Retinal pigment epithelial cell (primary cell): ENCODE results near the gene JAZF1.

Experiments used
- DNase-seq: peaks from one replicate; pipeline ENCODE4 v3.0.0-alpha.2; 2010; ENCODE audit warnings: low read depth
- H3K4me3 ChIP-seq: 2 replicates; pipeline ENCODE4 v1.5.1; 2011; ENCODE audit warnings: mild to moderate bottlenecking, low read length, control low read depth, moderate library complexity
- TF ChIP-seq, protein P1 (sequence below): conservative IDR thresholded peaks from 2 replicates; pipeline ENCODE4 v1.5.1; 2011; ENCODE audit warnings: low read depth, low read length, control low read depth, inconsistent platforms

Gene JAZF1

DNA sequence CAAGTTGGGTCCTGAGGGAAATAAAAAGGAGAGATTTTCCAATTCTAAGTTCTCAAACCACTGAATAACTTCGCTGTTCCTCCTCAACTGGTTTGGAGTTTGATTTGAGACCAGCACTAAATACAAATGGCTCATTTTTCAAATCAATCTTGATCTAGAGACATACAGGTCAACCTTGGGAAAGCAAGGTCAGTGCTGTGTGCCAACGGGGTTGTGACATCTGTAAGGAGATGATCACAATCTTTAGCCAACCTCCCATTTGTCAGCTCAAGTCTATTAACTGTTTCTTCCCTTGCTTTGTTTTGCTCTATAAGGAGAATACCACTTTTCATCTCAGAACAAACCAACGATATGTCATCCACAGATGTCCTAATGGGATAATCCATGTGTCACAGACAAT lies 309.5 kb downstream of the JAZF1 start:
- DNase-seq: no peak
- H3K4me3 ChIP-seq: no peak overlapping the region
- TF ChIP-seq, protein P1, sequence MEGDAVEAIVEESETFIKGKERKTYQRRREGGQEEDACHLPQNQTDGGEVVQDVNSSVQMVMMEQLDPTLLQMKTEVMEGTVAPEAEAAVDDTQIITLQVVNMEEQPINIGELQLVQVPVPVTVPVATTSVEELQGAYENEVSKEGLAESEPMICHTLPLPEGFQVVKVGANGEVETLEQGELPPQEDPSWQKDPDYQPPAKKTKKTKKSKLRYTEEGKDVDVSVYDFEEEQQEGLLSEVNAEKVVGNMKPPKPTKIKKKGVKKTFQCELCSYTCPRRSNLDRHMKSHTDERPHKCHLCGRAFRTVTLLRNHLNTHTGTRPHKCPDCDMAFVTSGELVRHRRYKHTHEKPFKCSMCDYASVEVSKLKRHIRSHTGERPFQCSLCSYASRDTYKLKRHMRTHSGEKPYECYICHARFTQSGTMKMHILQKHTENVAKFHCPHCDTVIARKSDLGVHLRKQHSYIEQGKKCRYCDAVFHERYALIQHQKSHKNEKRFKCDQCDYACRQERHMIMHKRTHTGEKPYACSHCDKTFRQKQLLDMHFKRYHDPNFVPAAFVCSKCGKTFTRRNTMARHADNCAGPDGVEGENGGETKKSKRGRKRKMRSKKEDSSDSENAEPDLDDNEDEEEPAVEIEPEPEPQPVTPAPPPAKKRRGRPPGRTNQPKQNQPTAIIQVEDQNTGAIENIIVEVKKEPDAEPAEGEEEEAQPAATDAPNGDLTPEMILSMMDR: no peak

DNA sequence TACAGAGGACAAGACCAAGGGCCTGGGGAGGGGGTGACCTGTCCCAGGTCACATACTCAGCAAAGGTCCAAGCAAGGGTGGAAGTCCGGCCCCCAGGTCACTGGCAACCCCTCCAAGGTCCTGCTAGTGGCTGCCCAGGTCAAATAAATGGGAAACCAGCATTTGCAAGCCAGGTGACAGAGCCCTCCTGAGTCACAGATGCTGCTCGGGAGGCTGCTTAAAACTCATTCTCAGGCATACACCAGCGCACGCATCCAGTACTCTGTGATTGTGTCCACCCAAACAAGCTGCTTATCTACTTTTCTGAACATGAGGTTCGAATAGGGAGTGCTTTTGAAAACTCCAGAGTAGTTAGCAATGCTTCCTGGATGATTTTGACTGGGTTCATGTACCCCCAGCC lies 310.0 kb downstream of the JAZF1 start:
- DNase-seq: no peak
- TF ChIP-seq, protein P1: no peak
- no peak overlapping the region for H3K4me3 ChIP-seq

DNA sequence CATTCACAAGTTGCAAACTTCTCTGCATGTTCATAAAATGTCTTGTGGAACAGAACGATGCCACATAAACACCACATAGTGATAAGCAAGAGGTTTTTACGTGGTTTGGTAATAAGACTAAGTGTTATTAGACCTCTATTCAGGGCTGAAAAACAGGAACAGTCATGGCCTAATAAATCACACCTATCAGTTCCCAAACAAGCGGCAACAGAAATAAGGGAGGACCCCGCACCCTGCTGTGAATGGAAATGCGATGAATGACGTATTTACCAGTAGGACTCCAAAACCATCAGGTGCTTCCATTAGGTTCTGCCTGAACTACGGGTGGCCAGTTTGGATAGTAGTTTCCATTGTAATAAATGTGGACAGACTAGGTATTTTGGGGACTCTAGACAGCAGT lies 311.5 kb downstream of the JAZF1 start:
- TF ChIP-seq, protein P1: no peak
- H3K4me3 ChIP-seq: no peak overlapping the region
- DNase-seq: no peak

DNA sequence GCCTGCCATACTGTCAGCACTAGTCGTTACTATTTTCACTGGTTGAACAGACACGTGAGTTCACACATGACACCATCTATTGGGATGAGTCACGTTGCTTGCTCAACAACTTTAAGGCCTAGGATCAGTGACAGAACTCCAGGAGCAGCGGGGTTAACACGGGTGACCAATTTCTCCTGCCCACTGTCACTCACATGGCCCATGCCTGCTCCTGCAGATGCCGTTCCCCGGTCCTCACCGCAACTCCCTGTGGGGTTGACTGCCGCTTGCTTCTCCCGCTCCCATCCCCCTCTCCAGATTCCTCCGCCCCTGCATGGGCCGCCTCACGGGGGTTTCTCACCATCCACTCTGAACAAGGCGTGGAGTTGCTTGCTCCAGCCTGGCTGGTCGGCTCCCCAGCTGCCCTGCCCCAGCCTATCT lies 312.5 kb downstream of the JAZF1 start:
- no peak overlapping the region for H3K4me3 ChIP-seq
- TF ChIP-seq, protein P1: no peak
- DNase-seq: no peak

DNA sequence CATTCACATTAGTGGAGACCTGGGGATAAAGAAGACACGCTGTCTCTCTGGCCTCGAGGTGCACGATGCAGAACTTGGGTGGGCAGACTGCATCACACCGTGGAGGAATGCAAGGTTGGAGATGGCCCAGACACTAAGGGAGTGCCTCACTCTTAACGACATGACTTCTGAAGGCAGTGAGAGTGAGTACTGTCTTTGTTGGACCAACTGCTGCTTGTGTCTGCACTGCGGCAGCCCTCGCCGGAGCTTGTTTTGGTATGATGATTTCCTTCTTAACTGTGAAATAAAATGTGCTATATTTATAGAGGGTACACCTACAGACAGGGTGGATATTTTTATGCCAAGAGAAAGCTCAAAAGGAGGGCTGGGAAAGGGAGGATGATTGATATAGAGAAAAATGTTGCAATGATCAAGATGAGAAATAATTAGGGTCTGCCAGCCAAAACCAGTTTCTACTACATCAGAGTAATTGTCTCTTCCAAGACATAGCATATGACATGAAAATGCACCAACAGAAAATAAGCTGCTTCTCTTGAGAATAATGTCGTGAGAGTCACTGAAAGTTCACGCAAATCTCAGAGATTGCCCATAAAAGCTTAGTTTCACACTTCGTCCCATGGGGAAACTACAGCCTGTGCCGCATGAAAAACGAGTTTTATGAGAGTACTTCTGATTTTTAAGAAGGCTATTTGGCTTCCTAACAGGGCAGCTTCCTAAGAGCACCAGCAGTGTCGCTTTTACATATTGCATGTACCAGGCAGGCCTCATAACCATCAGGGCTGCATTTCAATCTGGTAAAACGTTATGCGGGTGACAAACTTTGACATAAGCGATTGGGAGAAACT lies 313.5 kb downstream of the JAZF1 start:
- no peak overlapping the region for H3K4me3 ChIP-seq
- no peak for DNase-seq
- TF ChIP-seq, protein P1: no peak

DNA sequence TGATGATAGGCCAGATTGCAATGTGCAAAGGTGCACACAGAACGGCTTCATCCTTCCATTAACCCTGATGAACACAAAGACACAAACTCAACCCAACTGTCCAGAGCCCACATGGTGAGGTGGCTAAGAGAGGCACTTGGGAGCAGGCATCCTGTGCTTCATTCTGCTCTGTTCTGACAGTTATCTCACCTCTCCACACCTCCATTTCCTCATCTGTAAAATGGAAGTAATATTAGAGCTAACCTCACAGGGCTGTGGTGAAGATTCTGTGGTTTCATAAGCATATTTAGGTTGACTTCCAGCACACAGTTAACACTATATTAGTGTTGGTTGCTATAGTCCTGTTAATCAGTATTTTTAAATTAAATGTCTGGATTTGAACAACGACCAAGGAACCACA lies 314.3 kb downstream of the JAZF1 start:
- no peak overlapping the region for H3K4me3 ChIP-seq
- DNase-seq: no peak
- TF ChIP-seq, protein P1: no peak

DNA sequence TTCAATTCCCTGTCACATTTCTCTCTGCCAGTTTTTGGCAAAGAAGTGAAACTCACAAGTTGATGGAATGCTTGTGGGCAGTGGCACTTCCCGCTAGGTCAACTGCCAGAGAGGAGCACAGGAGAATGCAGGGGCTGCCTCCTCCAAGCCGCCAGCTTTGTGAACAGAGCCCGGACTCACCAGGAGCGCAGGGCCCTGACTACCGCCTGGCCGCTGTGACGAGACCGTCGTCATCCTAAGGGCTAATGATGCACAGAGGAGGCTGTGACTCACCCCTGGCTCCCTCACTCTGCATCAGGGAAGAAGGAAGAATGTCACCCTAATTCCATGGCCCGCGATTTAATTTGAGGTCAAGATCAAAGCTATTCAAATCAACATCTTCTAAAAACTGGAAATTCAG lies 316.7 kb downstream of the JAZF1 start:
- peak; percentile 42 for DNase-seq
- TF ChIP-seq, protein P1: no peak

More for the DNA sequence above, 316.7 kb downstream of the JAZF1 start:
- H3K4me3 ChIP-seq: no peak overlapping the region
